ENCODE data around the gene KCNQ1.

The KCNQ1 gene

GRCh38 chr11:2724653-2725367 is 280.0 kb downstream of the KCNQ1 start:
- no peak for TF ChIP-seq CTCF (IDR thresholded peaks at IDR 0.05; ENCODE audit: borderline replicate concordance, insufficient read depth, low read depth, low read length)
- H3K4me3 ChIP-seq (ENCODE audit: low read depth, low read length) = no peak overlapping the region

- no peak overlapping the region for H3K4me3 ChIP-seq (ENCODE audit: low read depth, low read length)
- no peak for TF ChIP-seq CTCF (IDR thresholded peaks at IDR 0.05; ENCODE audit: borderline replicate concordance, insufficient read depth, low read depth, low read length)
These were observed 280.8 kb downstream of the KCNQ1 start for GRCh38 chr11:2725368-2726300.

- TF ChIP-seq CTCF (IDR thresholded peaks at IDR 0.05; ENCODE audit: borderline replicate concordance, insufficient read depth, low read depth, low read length) = no peak
- H3K4me3 ChIP-seq (ENCODE audit: low read depth, low read length) = no peak overlapping the region
These were observed 282.2 kb downstream of the KCNQ1 start for GRCh38 chr11:2726964-2727363.

GRCh38 chr11:2728128-2728662 is 283.4 kb downstream of the KCNQ1 start:
- no peak for TF ChIP-seq CTCF (IDR thresholded peaks at IDR 0.05; ENCODE audit: borderline replicate concordance, insufficient read depth, low read depth, low read length)
- no peak overlapping the region for H3K4me3 ChIP-seq (ENCODE audit: low read depth, low read length)

GRCh38 chr11:2728663-2729332 is 284.0 kb downstream of the KCNQ1 start:
- TF ChIP-seq CTCF (IDR thresholded peaks at IDR 0.05; ENCODE audit: borderline replicate concordance, insufficient read depth, low read depth, low read length) = no peak
- no peak overlapping the region for H3K4me3 ChIP-seq (ENCODE audit: low read depth, low read length)

- TF ChIP-seq CTCF (IDR thresholded peaks at IDR 0.05; ENCODE audit: borderline replicate concordance, insufficient read depth, low read depth, low read length) = no peak
- no peak overlapping the region for H3K4me3 ChIP-seq (ENCODE audit: low read depth, low read length)
These were observed 285.0 kb downstream of the KCNQ1 start for GRCh38 chr11:2729841-2730240.

Data from GM12875 (cell line).